KMS-11 (cell line): ENCODE measurements around the gene PIGL.

Experiments used
- H2AFZ ChIP-seq: fragments of 200-600 bp; sonication (generic); 2 replicates; pipeline ENCODE4 v1.6.1; 2016; ENCODE audit warnings: antibody characterized with exemption, mixed run types, low read depth
- H3K27ac ChIP-seq: fragments of 200-600 bp; sonication (generic); 2 replicates; pipeline ENCODE4 v1.6.1; 2016; ENCODE audit warnings: mild to moderate bottlenecking, mixed run types
- H3K27me3 ChIP-seq: fragments of 200-600 bp; sonication (generic); 2 replicates; pipeline ENCODE4 v1.6.1; 2017; ENCODE audit warnings: mild to moderate bottlenecking, low read depth, mixed run types, moderate library complexity; ENCODE audit not compliant: insufficient read depth
- H3K36me3 ChIP-seq: fragments of 200-600 bp; sonication (generic); 2 replicates; pipeline ENCODE4 v1.6.1; 2017; ENCODE audit warnings: mild to moderate bottlenecking, mixed run types; ENCODE audit not compliant: insufficient read depth
- H3K4me1 ChIP-seq: fragments of 200-600 bp; sonication (generic); 2 replicates; pipeline ENCODE4 v1.6.1; 2016; ENCODE audit warnings: mild to moderate bottlenecking, low read depth, mixed run types; ENCODE audit not compliant: poor library complexity, severe bottlenecking
- H3K4me2 ChIP-seq: fragments of 200-600 bp; sonication (generic); 2 replicates; pipeline ENCODE4 v1.7.0; 2016; ENCODE audit warnings: mild to moderate bottlenecking, mixed run types
- H3K4me3 ChIP-seq: fragments of 200-600 bp; sonication (generic); IDR thresholded peaks from 2 replicates; pipeline ENCODE4 v1.6.1; 2017; ENCODE audit warnings: low read depth, low read length, mixed read lengths; ENCODE audit not compliant: insufficient read depth
- H3K79me2 ChIP-seq: fragments of 200-600 bp; sonication (generic); 2 replicates; pipeline ENCODE4 v1.6.1; 2016; ENCODE audit warnings: low read depth, mixed run types; ENCODE audit not compliant: insufficient read depth
- H3K9ac ChIP-seq: fragments of 200-600 bp; sonication (generic); 2 replicates; pipeline ENCODE4 v1.6.1; 2016; ENCODE audit warnings: mild to moderate bottlenecking, mixed run types
- H4K20me1 ChIP-seq: fragments of 200-600 bp; sonication (generic); 2 replicates; pipeline ENCODE4 v1.6.1; 2016; ENCODE audit warnings: mild to moderate bottlenecking, mixed run types; ENCODE audit not compliant: insufficient read depth
- CTCF ChIP-seq: fragments of 200-600 bp; sonication (generic); conservative IDR thresholded peaks from 2 replicates; pipeline ENCODE4 v1.6.1; 2017; ENCODE audit warnings: low read depth, mild to moderate bottlenecking, antibody characterized with exemption, low read length, moderate library complexity, mixed read lengths

PIGL gene

GRCh38 chr17:16339402-16339801 lies 122.4 kb downstream of the PIGL start:
- TF ChIP-seq CTCF, result no peak
- Histone ChIP-seq H3K27me3 (no peaks in the 10 kb centered on the region), H4K20me1 (no peaks in the 10 kb centered on the region), H3K9ac (no peak overlapping the region), H3K4me3 (no peak overlapping the region), H3K27ac (no peak overlapping the region), H3K4me2 (no peak overlapping the region), H3K79me2 (no peaks in the 10 kb centered on the region), H2AFZ (no peak overlapping the region), H3K4me1 (no peaks in the 10 kb centered on the region), H3K36me3 (no peaks in the 10 kb centered on the region)

GRCh38 chr17:16339959-16340358 lies 122.9 kb downstream of the PIGL start:
- TF ChIP-seq CTCF, result no peak
- H3K4me1 ChIP-seq, result no peaks in the 10 kb centered on the region
- no peak overlapping the region for H3K27ac ChIP-seq
- H3K79me2 ChIP-seq, result no peaks in the 10 kb centered on the region
- H3K4me3 ChIP-seq, result no peak overlapping the region
- H3K27me3 ChIP-seq, result no peaks in the 10 kb centered on the region
- no peak overlapping the region for H3K9ac ChIP-seq
- no peak overlapping the region for H2AFZ ChIP-seq
- H3K36me3 ChIP-seq, result no peaks in the 10 kb centered on the region
- H4K20me1 ChIP-seq, result no peaks in the 10 kb centered on the region
- no peak overlapping the region for H3K4me2 ChIP-seq

- Histone ChIP-seq H2AFZ (no peak overlapping the region), H4K20me1 (no peaks in the 10 kb centered on the region), H3K79me2 (no peaks in the 10 kb centered on the region), H3K4me3 (no peak overlapping the region), H3K27me3 (no peaks in the 10 kb centered on the region), H3K4me2 (no peak overlapping the region), H3K27ac (no peak overlapping the region), H3K36me3 (no peaks in the 10 kb centered on the region), H3K4me1 (no peaks in the 10 kb centered on the region), H3K9ac (no peak overlapping the region)
- no peak for TF ChIP-seq CTCF
Measured at GRCh38 chr17:16342979-16343378, 126.0 kb downstream of the PIGL start.

- Histone ChIP-seq H3K79me2 (no peaks in the 10 kb centered on the region), H3K4me1 (no peaks in the 10 kb centered on the region), H2AFZ (no peak overlapping the region), H4K20me1 (no peaks in the 10 kb centered on the region), H3K4me3 (no peak overlapping the region), H3K4me2 (no peak overlapping the region), H3K9ac (no peak overlapping the region), H3K27me3 (no peaks in the 10 kb centered on the region), H3K36me3 (no peaks in the 10 kb centered on the region), H3K27ac (no peak overlapping the region)
- no peak for TF ChIP-seq CTCF
Measured at GRCh38 chr17:16343569-16343968, 126.6 kb downstream of the PIGL start.

GRCh38 chr17:16345565-16345964 lies 128.6 kb downstream of the PIGL start:
- no peaks in the 10 kb centered on the region for H3K79me2 ChIP-seq
- no peak overlapping the region for H2AFZ ChIP-seq
- H3K27me3 ChIP-seq, result no peaks in the 10 kb centered on the region
- H4K20me1 ChIP-seq, result no peaks in the 10 kb centered on the region
- no peaks in the 10 kb centered on the region for H3K4me1 ChIP-seq
- H3K4me2 ChIP-seq, result no peak overlapping the region
- H3K9ac ChIP-seq, result no peak overlapping the region
- no peak overlapping the region for H3K4me3 ChIP-seq
- H3K27ac ChIP-seq, result no peak overlapping the region
- TF ChIP-seq CTCF, result no peak
- H3K36me3 ChIP-seq, result no peaks in the 10 kb centered on the region
